ENCODE measurements around the gene LSS.

GRCh38 chr21:46193829-46194373, 34.7 kb downstream of the LSS start:
- TF ChIP-seq EP300 (IDR thresholded peaks at IDR 0.05): no peak
- TF ChIP-seq CTCF (IDR thresholded peaks at IDR 0.05): no peak
- no peak for TF ChIP-seq POLR2A (IDR thresholded peaks at IDR 0.05)
- no peak for TF ChIP-seq POLR2AphosphoS5 (IDR thresholded peaks at IDR 0.05)
